ENCODE data around the gene JARID2. TPM values are rescaled to one million over a fixed set of nuclear protein-coding genes. Genes with fewer than 3 reads are reported as not detected.

JARID2 gene
- total and polyA plus RNA-seq, 2 of the 13 experiments (the other 11 are each of a cell fraction or from before 2014, with no cell fraction given), result 7.5 to 10.3 TPM

- peak; percentile 74 for TF ChIP-seq GATAD2A (CRISPR knock-in tag; IDR thresholded peaks at IDR 0.05)
- TF ChIP-seq, protein P1, sequence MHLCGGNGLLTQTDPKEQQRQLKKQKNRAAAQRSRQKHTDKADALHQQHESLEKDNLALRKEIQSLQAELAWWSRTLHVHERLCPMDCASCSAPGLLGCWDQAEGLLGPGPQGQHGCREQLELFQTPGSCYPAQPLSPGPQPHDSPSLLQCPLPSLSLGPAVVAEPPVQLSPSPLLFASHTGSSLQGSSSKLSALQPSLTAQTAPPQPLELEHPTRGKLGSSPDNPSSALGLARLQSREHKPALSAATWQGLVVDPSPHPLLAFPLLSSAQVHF (CRISPR knock-in tag; IDR thresholded peaks at IDR 0.05), result no peak
- no peak for TF ChIP-seq ZNF547 (CRISPR knock-in tag; IDR thresholded peaks at IDR 0.05)
- TF ChIP-seq TFE3 (CRISPR knock-in tag; IDR thresholded peaks at IDR 0.05), result no peak
- no peak for TF ChIP-seq FOXA1 (IDR thresholded peaks at IDR 0.05)
- peak; percentile 76 for TF ChIP-seq FOXA1 (CRISPR knock-in tag; IDR thresholded peaks at IDR 0.05)
- TF ChIP-seq GZF1 (CRISPR knock-in tag; IDR thresholded peaks at IDR 0.05), result no peak
- TF ChIP-seq ATAD3A (CRISPR knock-in tag; IDR thresholded peaks at IDR 0.05), result no peak
- TF ChIP-seq ATF1 (CRISPR knock-in tag; IDR thresholded peaks at IDR 0.05), result peak; percentile 68; the same call in 1 of the 2 replicates
- TF ChIP-seq, protein P2, sequence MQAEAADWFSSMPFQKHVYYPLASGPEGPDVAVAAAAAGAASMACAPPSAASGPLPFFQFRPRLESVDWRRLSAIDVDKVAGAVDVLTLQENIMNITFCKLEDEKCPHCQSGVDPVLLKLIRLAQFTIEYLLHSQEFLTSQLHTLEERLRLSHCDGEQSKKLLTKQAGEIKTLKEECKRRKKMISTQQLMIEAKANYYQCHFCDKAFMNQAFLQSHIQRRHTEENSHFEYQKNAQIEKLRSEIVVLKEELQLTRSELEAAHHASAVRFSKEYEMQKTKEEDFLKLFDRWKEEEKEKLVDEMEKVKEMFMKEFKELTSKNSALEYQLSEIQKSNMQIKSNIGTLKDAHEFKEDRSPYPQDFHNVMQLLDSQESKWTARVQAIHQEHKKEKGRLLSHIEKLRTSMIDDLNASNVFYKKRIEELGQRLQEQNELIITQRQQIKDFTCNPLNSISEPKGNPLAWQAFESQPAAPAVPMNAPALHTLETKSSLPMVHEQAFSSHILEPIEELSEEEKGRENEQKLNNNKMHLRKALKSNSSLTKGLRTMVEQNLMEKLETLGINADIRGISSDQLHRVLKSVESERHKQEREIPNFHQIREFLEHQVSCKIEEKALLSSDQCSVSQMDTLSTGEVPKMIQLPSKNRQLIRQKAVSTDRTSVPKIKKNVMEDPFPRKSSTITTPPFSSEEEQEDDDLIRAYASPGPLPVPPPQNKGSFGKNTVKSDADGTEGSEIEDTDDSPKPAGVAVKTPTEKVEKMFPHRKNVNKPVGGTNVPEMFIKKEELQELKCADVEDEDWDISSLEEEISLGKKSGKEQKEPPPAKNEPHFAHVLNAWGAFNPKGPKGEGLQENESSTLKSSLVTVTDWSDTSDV (CRISPR knock-in tag; IDR thresholded peaks at IDR 0.05), result no peak
- TF ChIP-seq SKI (IDR thresholded peaks at IDR 0.05; ENCODE audit: partially characterized antibody), result no peak
- TF ChIP-seq PCBP2 (optimal IDR thresholded peaks at IDR 0.05; ENCODE audit: low read depth, low read length, poor library complexity, severe bottlenecking), result no peak
- peak; percentile 62 for TF ChIP-seq ASH2L (IDR thresholded peaks at IDR 0.05; ENCODE audit: insufficient read length, low read depth, low read length)
- TF ChIP-seq, protein P3, sequence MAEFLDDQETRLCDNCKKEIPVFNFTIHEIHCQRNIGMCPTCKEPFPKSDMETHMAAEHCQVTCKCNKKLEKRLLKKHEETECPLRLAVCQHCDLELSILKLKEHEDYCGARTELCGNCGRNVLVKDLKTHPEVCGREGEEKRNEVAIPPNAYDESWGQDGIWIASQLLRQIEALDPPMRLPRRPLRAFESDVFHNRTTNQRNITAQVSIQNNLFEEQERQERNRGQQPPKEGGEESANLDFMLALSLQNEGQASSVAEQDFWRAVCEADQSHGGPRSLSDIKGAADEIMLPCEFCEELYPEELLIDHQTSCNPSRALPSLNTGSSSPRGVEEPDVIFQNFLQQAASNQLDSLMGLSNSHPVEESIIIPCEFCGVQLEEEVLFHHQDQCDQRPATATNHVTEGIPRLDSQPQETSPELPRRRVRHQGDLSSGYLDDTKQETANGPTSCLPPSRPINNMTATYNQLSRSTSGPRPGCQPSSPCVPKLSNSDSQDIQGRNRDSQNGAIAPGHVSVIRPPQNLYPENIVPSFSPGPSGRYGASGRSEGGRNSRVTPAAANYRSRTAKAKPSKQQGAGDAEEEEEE (CRISPR knock-in tag; IDR thresholded peaks at IDR 0.05; ENCODE audit: borderline replicate concordance), result no peak
- TF ChIP-seq, protein P4, sequence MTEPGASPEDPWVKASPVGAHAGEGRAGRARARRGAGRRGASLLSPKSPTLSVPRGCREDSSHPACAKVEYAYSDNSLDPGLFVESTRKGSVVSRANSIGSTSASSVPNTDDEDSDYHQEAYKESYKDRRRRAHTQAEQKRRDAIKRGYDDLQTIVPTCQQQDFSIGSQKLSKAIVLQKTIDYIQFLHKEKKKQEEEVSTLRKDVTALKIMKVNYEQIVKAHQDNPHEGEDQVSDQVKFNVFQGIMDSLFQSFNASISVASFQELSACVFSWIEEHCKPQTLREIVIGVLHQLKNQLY (CRISPR knock-in tag; IDR thresholded peaks at IDR 0.05), result no peak
- no peak for TF ChIP-seq CC2D1A (CRISPR knock-in tag; IDR thresholded peaks at IDR 0.05)
- TF ChIP-seq, protein P5, sequence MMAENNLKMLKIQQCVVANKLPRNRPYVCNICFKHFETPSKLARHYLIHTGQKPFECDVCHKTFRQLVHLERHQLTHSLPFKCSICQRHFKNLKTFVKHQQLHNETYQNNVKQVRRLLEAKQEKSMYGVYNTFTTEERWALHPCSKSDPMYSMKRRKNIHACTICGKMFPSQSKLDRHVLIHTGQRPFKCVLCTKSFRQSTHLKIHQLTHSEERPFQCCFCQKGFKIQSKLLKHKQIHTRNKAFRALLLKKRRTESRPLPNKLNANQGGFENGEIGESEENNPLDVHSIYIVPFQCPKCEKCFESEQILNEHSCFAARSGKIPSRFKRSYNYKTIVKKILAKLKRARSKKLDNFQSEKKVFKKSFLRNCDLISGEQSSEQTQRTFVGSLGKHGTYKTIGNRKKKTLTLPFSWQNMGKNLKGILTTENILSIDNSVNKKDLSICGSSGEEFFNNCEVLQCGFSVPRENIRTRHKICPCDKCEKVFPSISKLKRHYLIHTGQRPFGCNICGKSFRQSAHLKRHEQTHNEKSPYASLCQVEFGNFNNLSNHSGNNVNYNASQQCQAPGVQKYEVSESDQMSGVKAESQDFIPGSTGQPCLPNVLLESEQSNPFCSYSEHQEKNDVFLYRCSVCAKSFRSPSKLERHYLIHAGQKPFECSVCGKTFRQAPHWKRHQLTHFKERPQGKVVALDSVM (CRISPR knock-in tag; IDR thresholded peaks at IDR 0.05), result no peak
- no peak for TF ChIP-seq ONECUT2 (CRISPR knock-in tag; IDR thresholded peaks at IDR 0.05)
- peak; percentile 72; the same call in 1 of the 2 replicates for TF ChIP-seq THRA (CRISPR knock-in tag; IDR thresholded peaks at IDR 0.05; ENCODE audit: borderline replicate concordance)
Observed at GRCh38 chr6:15504581-15505350, 258.9 kb downstream of the JARID2 start (continued).

All from HepG2 (cell line).